ENCODE results near the gene TEP1. TPM values are rescaled to one million over a fixed set of nuclear protein-coding genes. Genes with fewer than 3 reads are reported as not detected.
A peak's percentile ranks its signal among the peaks of the same experiment; 100 is the strongest.

Gene TEP1
- total RNA-seq, 2 experiments from 2014 or later, result 14.3 to 17.4 TPM

- intact Hi-C loops (cut with DNase I, micrococcal nuclease), result loop anchor here in 1 of 2 experiments (1.0 to 10.0 kb wide), 4 partner anchors 17 to 624 kb away; partner anchors contain the start of genes PARP2 and RNASE4
- H3K4me3 Mint-ChIP-seq, result peak overlapping the region; percentile 95
- Histone ChIP-seq H3K36me3 (ENCODE audit: insufficient read depth, low read length) (peaks cover 41% of the 10 kb centered on the region), H3K27me3 (ENCODE audit: control insufficient read depth in 1 of 2, insufficient read depth in 2 of 2, low read length in 2 of 2) (no peaks in the 10 kb centered on the region), H3K4me3 (ENCODE audit: low read length) (peak overlapping the region; percentile 69), H3K4me1 (ENCODE audit: insufficient read depth, low read length) (peaks cover 47% of the 10 kb centered on the region), H3K27ac (ENCODE audit: low read depth in 1 of 2, low read length in 2 of 2) (peak overlapping the region; percentile 94 to 97), H3K9me3 (ENCODE audit: control insufficient read depth in 1 of 2, insufficient read depth in 1 of 2, low read length in 2 of 2) (no peaks in the 10 kb centered on the region)
- peaks cover 31% of the 10 kb centered on the region for H3K36me3 Mint-ChIP-seq (ENCODE audit: low read depth)
- POLR2A ChIA-PET, result interaction anchor here (0.8 to 2.7 kb wide), 18 partner anchors 11 to 409 kb away, joined by 3 to 43 read pairs (median 8); partner anchors contain the start of genes PARP2, PNP, RNASE4 and TEP1
- no peaks in the 10 kb centered on the region for H3K9me3 Mint-ChIP-seq
- H3K4me1 Mint-ChIP-seq (ENCODE audit: low read depth), result peaks cover 26% of the 10 kb centered on the region
- TF ChIP-seq CTCF (IDR thresholded peaks at IDR 0.05), result no peak
- CTCF ChIA-PET, result no interaction called here
- H3K27ac Mint-ChIP-seq, result peak overlapping the region; percentile 87
- peak; percentile 42 to 86 (median 66) for DNase-seq
- no peaks in the 10 kb centered on the region for H3K27me3 Mint-ChIP-seq
- peak; percentile 30 for ATAC-seq (ENCODE audit: poor library complexity)
These were observed 47.3 kb upstream of the TEP1 start for GRCh38 chr14:20460458-20461224.

GRCh38 chr14:20458031-20458789 is 44.9 kb upstream of the TEP1 start:
- H3K36me3 Mint-ChIP-seq (ENCODE audit: low read depth), result peaks cover 36% of the 10 kb centered on the region
- H3K36me3 ChIP-seq (ENCODE audit: insufficient read depth, low read length), result peaks cover 41% of the 10 kb centered on the region
- H3K27me3 ChIP-seq (ENCODE audit: control insufficient read depth in 1 of 2, insufficient read depth in 2 of 2, low read length in 2 of 2), result no peaks in the 10 kb centered on the region
- no peaks in the 10 kb centered on the region for H3K9me3 Mint-ChIP-seq
- H3K27me3 Mint-ChIP-seq, result no peaks in the 10 kb centered on the region
- no peak overlapping the region for H3K4me3 ChIP-seq (ENCODE audit: low read length)
- no peaks in the 10 kb centered on the region for H3K9me3 ChIP-seq (ENCODE audit: control insufficient read depth in 1 of 2, insufficient read depth in 1 of 2, low read length in 2 of 2)
- peaks cover 57% of the 10 kb centered on the region for H3K4me1 ChIP-seq (ENCODE audit: insufficient read depth, low read length)
- ChIA-PET POLR2A (interaction anchor here (1.4 kb wide), 1 partner anchor 12 kb away, joined by 4 read pairs; no protein-coding TSS in a partner anchor), CTCF (no interaction called here)
- DNase-seq (no peak), ATAC-seq (ENCODE audit: poor library complexity) (no peak)
- H3K27ac Mint-ChIP-seq, result peak overlapping the region; percentile 87
- intact Hi-C loops (cut with DNase I, micrococcal nuclease), result loop anchor here in 1 of 2 experiments (5.0 kb wide), 4 partner anchors 46 to 994 kb away; partner anchors contain the start of genes CCNB1IP1 and TEP1
- no peak overlapping the region for H3K27ac ChIP-seq (ENCODE audit: low read depth in 1 of 2, low read length in 2 of 2)
- peak overlapping the region; percentile 26 for H3K4me3 Mint-ChIP-seq
- TF ChIP-seq CTCF (IDR thresholded peaks at IDR 0.05), result no peak
- H3K4me1 Mint-ChIP-seq (ENCODE audit: low read depth), result peaks cover 26% of the 10 kb centered on the region

- POLR2A ChIA-PET, result interaction anchor here (3.2 to 3.8 kb wide), 2 partner anchors 13 to 226 kb away, joined by 22 to 33 read pairs; partner anchors contain the start of genes PNP and RNASE4
- CTCF ChIA-PET, result interaction anchor here (1.8 kb wide), 1 partner anchor 113 kb away, joined by 4 read pairs; the partner anchor contains the start of gene PARP2
- TF ChIP-seq CTCF (IDR thresholded peaks at IDR 0.05), result no peak
- no peak for DNase-seq
- Mint-ChIP-seq H3K27me3 (no peaks in the 10 kb centered on the region), H3K9me3 (no peaks in the 10 kb centered on the region), H3K4me1 (ENCODE audit: low read depth) (peaks cover 25% of the 10 kb centered on the region), H3K27ac (no peak overlapping the region), H3K4me3 (peak overlapping the region; percentile 38), H3K36me3 (ENCODE audit: low read depth) (peaks cover 46% of the 10 kb centered on the region)
- intact Hi-C loops (cut with DNase I, micrococcal nuclease), result loop anchor here in 1 of 2 experiments (5.0 kb wide), 4 partner anchors 45 to 995 kb away; partner anchors contain the start of genes CCNB1IP1 and TEP1
- Histone ChIP-seq H3K4me3 (ENCODE audit: low read length) (no peak overlapping the region), H3K4me1 (ENCODE audit: insufficient read depth, low read length) (peaks cover 52% of the 10 kb centered on the region), H3K36me3 (ENCODE audit: insufficient read depth, low read length) (peaks cover 47% of the 10 kb centered on the region), H3K9me3 (ENCODE audit: control insufficient read depth in 1 of 2, insufficient read depth in 1 of 2, low read length in 2 of 2) (no peaks in the 10 kb centered on the region), H3K27ac (ENCODE audit: low read depth in 1 of 2, low read length in 2 of 2) (no peak overlapping the region), H3K27me3 (ENCODE audit: control insufficient read depth in 1 of 2, insufficient read depth in 2 of 2, low read length in 2 of 2) (no peaks in the 10 kb centered on the region)
- no peak for ATAC-seq (ENCODE audit: poor library complexity)
These were observed 43.7 kb upstream of the TEP1 start for GRCh38 chr14:20456971-20457370.

Data from CD4-positive, alpha-beta T cell (primary cell).